ENCODE data around the gene IGLON5.
A peak's percentile ranks its signal among the peaks of the same experiment; 100 is the strongest.

The IGLON5 gene

DNA sequence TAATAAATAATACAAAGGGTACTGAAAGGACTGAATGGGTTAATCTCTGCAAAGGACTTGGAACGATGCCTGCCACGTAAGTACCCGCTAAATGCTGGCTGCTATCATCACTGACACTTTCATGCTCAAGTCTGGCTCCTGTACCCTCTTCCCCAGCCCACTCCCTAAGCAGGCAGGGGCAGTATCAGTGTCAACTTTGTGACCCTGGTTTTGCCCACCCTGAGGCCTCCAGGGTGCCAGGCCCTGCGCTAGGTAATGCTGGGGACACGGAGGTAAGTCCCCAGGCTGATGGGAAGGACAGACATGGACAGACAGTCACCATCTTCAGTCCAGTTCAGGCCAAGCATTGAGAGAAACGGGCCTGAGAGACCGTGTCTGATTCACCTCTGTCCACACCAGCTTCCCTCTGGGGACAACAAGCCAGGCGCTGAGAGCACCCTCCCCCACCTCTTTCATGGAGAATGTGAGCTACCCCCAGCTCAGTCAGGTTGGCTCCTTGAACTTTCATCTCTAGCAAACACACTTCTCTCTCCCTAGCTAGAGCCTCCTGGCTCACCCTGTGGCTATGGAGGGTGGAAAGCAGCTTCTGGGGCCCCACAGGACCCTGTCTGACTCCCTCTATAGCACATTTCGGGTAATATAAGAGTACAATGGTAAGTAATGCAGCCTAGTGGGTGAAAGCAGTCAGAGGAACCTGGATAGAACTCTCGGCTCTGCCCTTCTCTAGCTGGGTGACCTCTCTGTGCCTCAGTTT lies 53.9 kb downstream of the IGLON5 start:
- peak; percentile 30 for DNase-seq (ENCODE audit: low spot score)

DNA sequence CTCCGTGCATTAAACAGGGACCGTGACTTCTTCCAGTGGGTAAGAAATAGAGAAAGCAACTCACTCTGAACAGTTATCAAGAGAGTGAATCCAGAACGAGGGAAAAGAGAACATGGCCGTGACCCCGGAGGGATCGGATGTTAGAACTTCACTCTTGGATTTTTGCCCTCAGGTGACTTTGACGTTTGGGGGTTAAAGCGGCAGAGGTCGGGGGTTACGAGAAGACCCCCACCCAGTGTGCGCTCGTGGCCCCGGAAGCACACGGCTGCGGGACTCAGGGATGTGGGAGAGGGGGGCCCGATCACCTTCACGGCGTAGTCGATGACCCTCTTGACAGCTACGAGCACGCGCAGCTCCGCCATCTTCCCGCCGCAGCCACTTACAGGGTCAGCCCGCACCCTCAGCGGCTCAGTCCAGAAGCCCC lies 54.5 kb downstream of the IGLON5 start, which contains the start of gene ETFB:
Gene ETFB, minus strand, starts transcription at position 424 of the 424 bp plus-strand sequence. Its CDS starts 62 bp downstream, at position 362.
- DNase-seq (ENCODE audit: low spot score): no peak

DNA sequence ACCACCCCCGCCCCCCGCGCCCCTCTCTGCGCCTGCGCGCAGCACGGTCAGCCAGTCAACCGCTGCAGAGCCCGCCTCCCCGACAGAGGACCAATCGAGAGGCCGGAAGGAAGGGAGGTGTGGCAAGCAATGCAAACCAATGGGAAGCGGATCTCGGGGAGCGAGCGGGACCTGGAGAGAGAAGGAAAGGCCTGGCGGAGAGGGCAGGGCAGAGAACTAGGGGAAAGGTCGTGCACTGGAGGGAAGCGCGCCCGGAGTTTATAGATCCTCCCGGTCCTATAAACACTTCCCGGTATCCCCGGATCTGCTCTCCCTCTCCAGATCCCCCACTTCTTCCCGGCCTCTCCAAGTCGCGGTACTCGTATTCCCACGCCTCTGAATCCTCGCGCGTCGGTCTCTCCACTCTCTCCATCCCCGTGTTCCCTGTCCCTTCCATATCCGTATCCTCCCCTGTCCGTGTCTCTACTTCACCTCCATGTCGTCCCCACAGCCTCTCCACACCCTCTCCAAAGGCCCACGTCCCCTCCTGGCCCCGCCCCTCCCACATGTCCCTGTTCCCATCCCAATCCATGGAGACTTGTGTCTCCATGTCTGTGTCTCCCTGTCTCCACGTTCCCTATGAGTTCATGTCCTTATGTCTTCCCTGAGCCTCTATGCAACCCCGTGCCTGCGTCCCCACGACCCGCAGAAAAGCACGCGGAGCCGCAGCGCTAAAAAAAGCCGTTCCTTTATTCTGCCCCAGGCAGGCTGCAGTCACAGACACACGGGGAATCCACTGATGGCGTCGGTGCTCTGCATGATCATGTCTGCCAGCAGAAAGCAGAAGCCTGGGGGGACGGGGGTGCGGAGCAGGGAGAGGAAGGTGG lies 55.2 kb downstream of the IGLON5 start:
- DNase-seq (ENCODE audit: low spot score): peak; percentile 94

DNA sequence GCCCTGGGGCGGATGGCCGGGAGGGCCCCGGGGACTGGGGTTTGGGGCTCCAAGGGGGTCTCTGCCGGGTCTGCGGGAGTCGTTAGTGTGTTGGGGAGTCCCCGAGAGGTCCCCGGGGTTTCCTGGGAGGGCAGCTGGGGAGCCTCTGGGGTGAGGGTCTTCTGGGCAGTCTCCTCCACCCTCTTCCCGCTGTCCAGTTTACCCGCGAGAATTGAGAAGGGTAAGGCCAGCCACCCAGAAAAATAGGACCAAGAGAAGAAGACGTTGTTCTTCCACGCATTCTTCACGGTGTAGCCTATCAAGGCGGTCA lies 55.8 kb downstream of the IGLON5 start:
- DNase-seq (ENCODE audit: low spot score): no peak

DNA sequence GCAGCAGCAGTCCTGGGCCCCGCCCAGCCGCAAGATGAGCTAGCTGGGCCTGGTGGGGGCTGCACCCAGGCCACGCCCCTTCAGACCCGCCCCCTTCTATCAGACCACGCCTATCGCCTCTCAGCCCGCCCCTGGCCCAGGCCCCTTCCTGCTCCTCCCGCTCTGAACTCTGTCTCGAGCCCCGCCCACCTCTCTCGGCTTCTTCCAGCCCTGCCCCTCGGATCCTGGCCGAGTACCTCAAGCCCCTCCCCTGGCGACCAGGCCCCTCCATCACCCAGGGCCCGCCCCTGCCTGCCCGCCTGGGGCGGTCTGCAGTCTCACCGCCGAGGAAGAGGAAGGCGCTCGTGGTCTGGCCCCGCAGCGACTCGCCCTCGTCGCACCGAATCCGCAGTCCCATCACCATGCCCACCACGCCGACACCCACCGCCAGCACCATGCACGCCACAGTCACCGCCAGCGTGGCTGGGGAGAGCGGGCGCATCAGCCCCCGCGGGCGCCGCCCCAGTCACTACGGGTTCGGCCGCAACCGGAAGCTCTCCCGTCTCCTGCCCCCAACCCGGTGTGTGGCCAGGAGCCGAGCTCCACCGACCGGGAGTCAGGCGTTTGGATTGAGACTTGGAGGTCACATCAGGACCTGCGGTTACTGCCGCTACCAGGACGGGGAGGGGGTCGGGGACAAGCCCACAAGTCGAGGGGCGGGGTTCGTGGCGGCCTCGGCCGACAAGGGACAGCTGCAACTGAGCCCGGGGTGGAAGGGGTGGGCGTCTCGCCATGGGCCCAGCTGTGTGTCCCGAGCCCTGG lies 56.3 kb downstream of the IGLON5 start:
- peak; percentile 89 for DNase-seq (ENCODE audit: low spot score)

DNA sequence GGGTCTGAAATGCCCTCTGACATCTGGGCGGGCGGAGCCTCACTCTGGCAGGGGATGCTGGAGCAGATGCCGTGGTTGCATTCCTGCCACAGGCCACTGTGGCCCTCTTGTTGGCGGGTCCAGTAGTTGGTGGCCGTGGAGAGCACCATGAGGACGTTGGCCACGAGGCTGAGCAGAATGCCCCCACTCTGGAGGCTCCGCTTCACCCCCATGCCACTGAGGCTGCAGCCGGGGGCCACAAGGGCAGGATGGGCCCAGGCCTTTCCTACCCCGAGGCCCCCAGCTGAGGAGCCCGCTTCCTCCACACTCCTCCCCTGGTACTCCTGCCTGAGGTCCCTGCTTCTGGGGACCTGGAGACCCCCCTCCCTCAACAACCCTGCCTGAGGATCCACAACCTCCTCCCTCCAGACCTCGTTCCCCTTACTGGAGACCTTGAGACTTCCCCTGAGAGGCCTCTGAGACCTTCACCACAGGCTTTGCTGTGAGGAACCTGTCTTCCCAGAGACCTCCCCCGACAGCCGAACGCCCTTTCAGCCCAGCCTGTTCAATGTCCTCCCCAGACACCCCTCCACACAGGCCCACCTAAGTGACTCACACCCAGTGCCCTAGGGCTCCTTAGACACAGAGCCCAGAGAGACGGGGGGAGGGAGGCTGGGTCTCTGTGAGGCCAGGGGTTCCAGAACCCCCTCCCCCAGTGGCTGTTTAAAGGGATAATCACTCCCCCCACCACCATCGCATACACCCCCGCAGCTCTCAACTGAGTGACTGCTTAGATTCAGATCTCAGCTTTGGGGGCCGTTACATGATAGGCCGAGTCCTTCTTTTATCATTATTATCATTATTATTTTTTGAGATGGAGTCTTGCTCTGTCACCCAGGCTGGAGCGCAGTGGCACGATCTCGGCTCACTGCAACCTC lies 57.2 kb downstream of the IGLON5 start, which contains the start of gene CLDND2:
Gene CLDND2, minus strand, starts transcription at position 638 of the 917 bp plus-strand sequence. Its CDS starts 426 bp downstream, at position 212.
- no peak for DNase-seq (ENCODE audit: low spot score)

DNA sequence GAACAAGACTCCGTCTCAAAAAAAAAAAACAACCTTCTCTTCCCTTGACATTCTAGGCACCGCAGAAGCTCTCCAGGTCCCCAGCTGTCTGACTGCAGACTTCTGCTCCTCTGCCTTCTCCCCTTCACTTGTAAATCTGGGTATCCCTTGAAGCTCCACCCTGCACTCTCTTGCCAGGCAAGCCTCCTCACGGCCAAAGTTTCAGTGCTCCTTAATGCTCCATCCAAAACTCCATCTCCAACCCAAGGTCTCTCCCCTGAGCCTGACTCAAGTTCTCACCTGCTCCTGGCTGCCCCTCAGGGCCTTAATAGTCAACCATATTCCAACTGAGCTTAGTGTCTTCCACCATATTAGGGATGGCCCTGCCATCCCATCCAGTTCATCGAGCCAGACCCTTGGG lies 58.8 kb downstream of the IGLON5 start:
- no peak for DNase-seq (ENCODE audit: low spot score)

DNA sequence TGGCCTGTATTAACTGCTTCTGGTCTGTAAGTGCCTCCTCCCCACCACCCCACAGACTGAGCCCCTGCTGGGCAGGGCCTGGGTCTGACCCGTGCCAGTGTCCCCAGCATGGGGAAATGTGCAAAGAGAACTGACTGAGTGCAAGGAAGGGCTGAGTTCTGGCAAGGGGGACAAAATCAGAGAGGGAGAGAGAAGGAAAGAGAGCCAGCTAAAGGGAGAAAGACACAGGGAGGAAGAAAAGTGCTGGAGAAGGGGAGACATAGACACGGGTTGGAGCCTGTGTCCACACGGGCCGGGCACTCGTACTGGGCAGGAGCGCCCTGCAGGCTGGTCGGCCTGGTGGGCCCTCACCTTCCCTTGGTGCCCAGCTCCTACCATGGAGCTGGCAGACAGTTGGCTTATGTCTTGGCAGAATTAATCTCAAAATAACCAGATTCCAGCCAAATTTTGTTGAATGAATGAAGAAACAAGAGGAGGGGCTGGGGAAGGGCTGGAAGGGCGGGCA lies 59.8 kb downstream of the IGLON5 start:
- no peak for DNase-seq (ENCODE audit: low spot score)

DNA sequence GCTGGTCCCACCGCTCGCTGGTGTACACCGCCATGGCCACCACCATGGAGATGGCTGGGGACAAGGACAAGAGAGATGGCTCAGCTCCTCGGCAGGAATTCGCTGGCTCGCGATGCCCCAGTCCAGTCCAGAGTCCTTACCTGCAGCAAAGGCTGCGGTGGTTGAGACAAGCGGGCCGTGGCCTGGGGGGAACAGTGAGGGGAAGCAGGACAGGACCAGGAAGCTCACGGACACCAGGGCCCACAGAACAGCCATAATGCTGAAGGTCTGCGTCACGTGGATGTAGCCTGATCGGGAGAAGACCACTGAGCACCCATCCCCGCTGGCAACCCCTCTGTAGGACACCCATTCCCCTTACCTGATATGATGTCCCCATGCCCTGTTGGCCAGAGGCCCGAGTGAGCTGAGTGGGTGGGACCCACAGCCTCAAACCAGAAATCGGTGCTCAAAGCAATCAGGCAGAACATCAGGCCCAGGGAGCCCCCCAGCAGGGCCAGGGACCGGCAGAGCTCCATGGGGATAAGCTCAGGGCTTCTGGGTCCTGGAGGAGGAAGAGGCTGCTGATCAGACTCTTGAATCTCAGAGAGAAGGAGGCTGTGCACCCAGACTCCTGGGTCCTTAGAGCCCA lies 60.7 kb downstream of the IGLON5 start:
- no peak for DNase-seq (ENCODE audit: low spot score)

DNA sequence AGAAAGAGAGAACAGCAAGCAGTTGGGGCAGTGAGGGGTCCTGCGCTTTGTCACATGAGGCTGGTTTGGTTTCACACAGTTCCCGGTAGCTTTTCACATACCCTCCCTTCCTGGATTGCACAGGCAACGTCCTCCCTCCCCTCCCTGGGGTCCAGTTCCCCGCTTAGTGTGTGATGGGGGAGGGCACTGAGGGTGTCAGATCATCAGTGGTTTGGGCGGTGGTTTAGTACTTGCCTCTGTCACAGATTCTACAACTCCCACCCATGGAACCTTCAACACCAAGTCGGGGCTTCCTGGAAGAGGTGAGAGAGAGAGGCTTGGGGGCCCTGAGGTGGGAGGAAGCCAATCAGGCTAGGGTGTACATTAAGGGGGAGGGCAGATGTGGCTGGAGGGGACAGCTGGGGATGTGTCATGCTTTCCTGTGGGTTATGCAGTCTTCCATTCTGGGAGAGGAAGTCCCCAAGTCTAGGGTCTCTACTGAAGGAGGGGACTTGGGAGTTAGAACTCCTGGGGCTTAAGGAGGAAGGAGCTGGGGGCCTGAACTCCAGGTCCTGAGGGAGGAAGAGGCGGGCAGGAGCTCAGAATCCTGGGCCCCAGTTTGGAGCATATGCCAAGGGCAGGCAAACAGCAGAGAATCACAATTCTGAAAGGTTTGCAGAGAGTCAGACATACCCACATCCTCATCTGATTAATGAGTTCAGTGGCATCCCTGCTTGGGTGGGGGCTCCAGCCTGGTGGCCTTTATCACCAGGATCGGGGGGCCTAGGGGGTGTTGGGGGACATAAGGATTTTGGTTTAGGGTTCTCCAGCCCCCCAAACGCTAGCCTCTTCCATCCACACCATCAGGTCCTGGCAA lies 61.4 kb downstream of the IGLON5 start, which contains the start of gene NKG7:
Gene NKG7, minus strand, starts transcription at position 6 of the 856 bp plus-strand sequence. CDS start 119 bp downstream, outside the sequence.
- no peak for DNase-seq (ENCODE audit: low spot score)

DNA sequence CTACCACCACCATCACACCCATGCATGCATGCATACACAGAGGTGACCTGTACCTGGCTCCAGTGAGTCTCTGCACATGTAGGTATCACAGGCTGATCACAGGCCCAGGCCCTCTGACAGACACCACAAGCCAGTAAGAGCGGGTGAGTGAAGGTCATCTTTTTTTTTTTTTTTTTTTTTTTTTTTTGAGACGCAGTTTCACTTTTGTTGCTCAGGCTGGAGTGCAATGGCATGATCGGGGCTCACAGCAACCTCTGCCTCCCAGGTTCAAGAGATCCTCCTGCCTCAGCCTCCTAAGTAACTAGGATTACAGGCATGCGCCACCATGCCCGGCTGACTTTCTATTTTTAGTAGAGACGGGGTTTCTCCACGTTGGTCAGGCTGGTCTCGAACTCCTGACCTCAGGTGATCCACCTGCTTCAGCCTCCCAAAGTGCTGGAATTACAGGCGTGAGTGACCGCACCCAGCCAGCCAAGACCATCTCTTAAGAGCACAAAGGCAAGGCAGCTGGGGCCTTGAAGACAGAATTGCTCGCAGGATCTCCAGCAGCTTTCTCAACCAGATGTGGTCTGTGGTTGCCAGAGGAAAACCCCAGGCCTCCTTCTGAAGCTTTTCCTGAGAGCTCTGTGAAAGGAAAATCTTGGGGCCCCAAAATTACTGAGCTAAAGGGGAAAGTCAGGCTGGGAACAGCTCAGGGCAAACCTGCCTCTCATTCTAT lies 64.2 kb downstream of the IGLON5 start:
- DNase-seq (ENCODE audit: low spot score): no peak

DNA sequence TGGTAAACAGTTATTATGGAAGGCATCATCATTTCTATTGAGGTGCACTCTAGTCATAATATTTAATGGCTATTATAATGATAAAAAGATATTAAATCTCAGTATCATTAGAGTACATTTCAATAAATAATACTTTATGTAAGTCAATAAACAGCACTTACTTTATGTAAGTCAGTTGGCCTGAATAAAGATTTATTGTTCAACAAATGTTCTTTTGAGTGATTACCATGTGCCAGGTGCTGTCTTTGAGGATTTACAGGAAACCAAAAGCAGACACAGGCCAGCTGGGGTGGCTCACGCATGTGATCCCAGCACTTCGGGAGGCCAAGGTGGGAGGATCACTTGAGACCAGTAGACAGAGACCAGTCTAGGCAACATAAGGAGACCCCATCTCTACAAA lies 66.0 kb downstream of the IGLON5 start:
- no peak for DNase-seq (ENCODE audit: low spot score)

DNA sequence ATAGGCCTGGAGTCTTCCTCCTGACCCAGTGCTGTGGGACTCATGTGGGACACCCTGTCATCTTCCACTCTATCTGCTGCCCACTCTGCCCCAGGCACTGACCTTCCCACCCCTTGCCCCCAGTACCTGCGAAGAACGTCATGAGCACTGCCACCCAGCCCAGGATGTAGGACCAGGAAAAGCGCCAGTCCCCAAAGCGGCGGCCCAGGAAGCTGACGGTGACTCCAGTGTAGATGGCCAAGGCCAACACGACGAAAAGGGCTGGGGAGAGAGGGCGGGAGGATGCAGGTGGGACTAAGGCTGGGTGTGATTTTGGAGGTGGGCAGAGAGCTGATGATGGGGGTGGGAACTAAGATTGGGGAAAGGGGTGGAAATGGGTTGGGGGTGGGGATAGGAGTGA lies 68.9 kb downstream of the IGLON5 start:
- no peak for DNase-seq (ENCODE audit: low spot score)
